Activated naive CD8-positive, alpha-beta T cell treated with anti-CD3 and anti-CD28 coated beads, Interleukin-2, amount 50 U/mL, for 24 hours (primary cell): ENCODE data around the gene BCL2L13.

Experiments used
- ATAC-seq: fragments of 150-1000 bp; cut with Tn5 transposase; one replicate; pipeline ENCODE4 v1.10.0; 2021
- DNase-seq: peaks from one replicate; pipeline ENCODE4 v3.0.0; 2021
- H3K27ac Mint-ChIP-seq: one replicate; pipeline ENCODE4 v1.8.0; 2021; ENCODE audit warnings: mild to moderate bottlenecking, mixed read lengths
- H3K27me3 Mint-ChIP-seq: one replicate; pipeline ENCODE4 v1.8.0; 2021; ENCODE audit warnings: mixed read lengths
- H3K36me3 Mint-ChIP-seq: one replicate; pipeline ENCODE4 v1.8.0; 2021; ENCODE audit warnings: low read depth, mixed read lengths
- H3K4me1 Mint-ChIP-seq: one replicate; pipeline ENCODE4 v1.8.0; 2021; ENCODE audit warnings: mixed read lengths
- H3K4me3 Mint-ChIP-seq: one replicate; pipeline ENCODE4 v1.8.0; 2021; ENCODE audit warnings: mild to moderate bottlenecking, moderate library complexity, mixed read lengths
- H3K9me3 Mint-ChIP-seq: one replicate; pipeline ENCODE4 v1.8.0; 2021; ENCODE audit warnings: mixed read lengths

The BCL2L13 gene

GRCh38 chr22:17777005-17777716 is 138.6 kb downstream of the BCL2L13 start:
- peak; percentile 72 for DNase-seq
- Mint-ChIP-seq H3K9me3 (no peaks in the 10 kb centered on the region), H3K27me3 (no peaks in the 10 kb centered on the region), H3K4me3 (peak overlapping the region; percentile 81), H3K4me1 (peaks cover 85% of the 10 kb centered on the region), H3K36me3 (no peaks in the 10 kb centered on the region), H3K27ac (peak overlapping the region; percentile 85)
- ATAC-seq, result peak; percentile 33

- no peak for ATAC-seq
- Mint-ChIP-seq H3K4me1 (peaks cover 85% of the 10 kb centered on the region), H3K27me3 (no peaks in the 10 kb centered on the region)
Measured at GRCh38 chr22:17777717-17778044, 139.1 kb downstream of the BCL2L13 start.

GRCh38 chr22:17778412-17778976 is 139.9 kb downstream of the BCL2L13 start:
- no peak overlapping the region for H3K27ac Mint-ChIP-seq
- H3K36me3 Mint-ChIP-seq, result no peaks in the 10 kb centered on the region
- DNase-seq (no peak), ATAC-seq (no peak)
- H3K27me3 Mint-ChIP-seq, result no peaks in the 10 kb centered on the region
- no peaks in the 10 kb centered on the region for H3K9me3 Mint-ChIP-seq
- peak overlapping the region; percentile 81 for H3K4me3 Mint-ChIP-seq
- peaks cover 77% of the 10 kb centered on the region for H3K4me1 Mint-ChIP-seq

More at GRCh38 chr22:17777717-17778044, 139.1 kb downstream of the BCL2L13 start:
- no peaks in the 10 kb centered on the region for H3K9me3 Mint-ChIP-seq
- peak overlapping the region; percentile 81 for H3K4me3 Mint-ChIP-seq
- H3K27ac Mint-ChIP-seq, result peak overlapping the region; percentile 85
- DNase-seq, result no peak
- H3K36me3 Mint-ChIP-seq, result no peaks in the 10 kb centered on the region

- DNase-seq, result peak; percentile 41
- Mint-ChIP-seq H3K4me3 (no peak overlapping the region), H3K4me1 (peaks cover 75% of the 10 kb centered on the region), H3K27me3 (no peaks in the 10 kb centered on the region), H3K27ac (peak overlapping the region; percentile 10), H3K9me3 (no peaks in the 10 kb centered on the region), H3K36me3 (no peaks in the 10 kb centered on the region)
- no peak for ATAC-seq
Measured at GRCh38 chr22:17779286-17780115, 140.9 kb downstream of the BCL2L13 start.

- DNase-seq (no peak), ATAC-seq (no peak)
- no peak overlapping the region for H3K27ac Mint-ChIP-seq
- no peaks in the 10 kb centered on the region for H3K9me3 Mint-ChIP-seq
- H3K4me1 Mint-ChIP-seq, result peaks cover 68% of the 10 kb centered on the region
- H3K27me3 Mint-ChIP-seq, result no peaks in the 10 kb centered on the region
- no peaks in the 10 kb centered on the region for H3K36me3 Mint-ChIP-seq
- H3K4me3 Mint-ChIP-seq, result no peak overlapping the region
Measured at GRCh38 chr22:17780116-17780740, 141.7 kb downstream of the BCL2L13 start.
